Chondrocyte (in vitro differentiated cells): Measurements from ENCODE around the gene SHROOM1. TPM values are rescaled to one million over a fixed set of nuclear protein-coding genes. Genes with fewer than 3 reads are reported as not detected.

Experiments
- DNase-seq: peaks from one replicate; pipeline ENCODE4 v3.0.0; 2021; ENCODE audit warnings: mixed read lengths, low spot score
- H3K27ac Mint-ChIP-seq: one replicate; pipeline ENCODE4 v1.8.0; 2021; ENCODE audit warnings: mild to moderate bottlenecking, moderate library complexity, mixed read lengths; ENCODE audit not compliant: unreplicated experiment
- H3K27me3 Mint-ChIP-seq: 2 replicates; pipeline ENCODE4 v1.8.0; 2021; ENCODE audit warnings: low read depth, mixed read lengths
- H3K36me3 Mint-ChIP-seq: 2 replicates; pipeline ENCODE4 v1.8.0; 2021; ENCODE audit warnings: low read depth, mixed read lengths
- H3K4me1 Mint-ChIP-seq: 2 replicates; pipeline ENCODE4 v1.8.0; 2021; ENCODE audit warnings: low read depth, mild to moderate bottlenecking, mixed read lengths
- H3K4me3 Mint-ChIP-seq: one replicate; pipeline ENCODE4 v1.8.0; 2021; ENCODE audit warnings: mild to moderate bottlenecking, moderate library complexity, mixed read lengths; ENCODE audit not compliant: unreplicated experiment
- H3K9me3 Mint-ChIP-seq: 2 replicates; pipeline ENCODE4 v1.8.0; 2021; ENCODE audit warnings: low read depth, mixed read lengths
- CTCF ChIP-seq: fragments of 200-600 bp; sonication (generic); IDR thresholded peaks from 2 replicates; pipeline ENCODE4 v1.5.0; 2021; ENCODE audit warnings: antibody characterized with exemption, mild to moderate bottlenecking, moderate library complexity
- total RNA-seq: library from RNA; stranded (reverse); gene quantifications from 3 replicates; pipeline ENCODE4 v1.2.1, GENCODE V29; 2021

The SHROOM1 gene
- total RNA-seq, 1 donor from 2014 or later = 6.5 TPM

GRCh38 chr5:132873930-132874271 lies 43.5 kb upstream of the SHROOM1 start:
- no peak overlapping the region for H3K4me3 Mint-ChIP-seq
- H3K4me1 Mint-ChIP-seq = peaks cover 33% of the 10 kb centered on the region
- H3K27ac Mint-ChIP-seq = no peak overlapping the region
- H3K36me3 Mint-ChIP-seq = peaks cover 24% of the 10 kb centered on the region
- TF ChIP-seq CTCF = no peak
- H3K27me3 Mint-ChIP-seq = no peaks in the 10 kb centered on the region
- no peaks in the 10 kb centered on the region for H3K9me3 Mint-ChIP-seq
- no peak for DNase-seq

- TF ChIP-seq CTCF = no peak
- Mint-ChIP-seq H3K9me3 (no peaks in the 10 kb centered on the region), H3K4me3 (no peak within 1 kb of the TSS), H3K27ac (peak within 1 kb of the TSS; percentile 39), H3K36me3 (peaks cover 25% of the 10 kb centered on the region), H3K27me3 (no peaks in the 10 kb centered on the region), H3K4me1 (peaks cover 32% of the 10 kb centered on the region)
- no peak for DNase-seq
These were observed 42.9 kb upstream of the SHROOM1 start, which contains the start of gene LEAP2 for GRCh38 chr5:132873119-132873929. Gene LEAP2, plus strand, starts transcription at chr5:132873668. Its CDS starts 27 bp downstream, at chr5:132873695.

GRCh38 chr5:132872788-132873118 lies 42.3 kb upstream of the SHROOM1 start:
- no peak for DNase-seq
- no peak overlapping the region for H3K4me3 Mint-ChIP-seq
- peaks cover 20% of the 10 kb centered on the region for H3K36me3 Mint-ChIP-seq
- no peaks in the 10 kb centered on the region for H3K9me3 Mint-ChIP-seq
- H3K27ac Mint-ChIP-seq = peak overlapping the region; percentile 39
- H3K27me3 Mint-ChIP-seq = no peaks in the 10 kb centered on the region
- H3K4me1 Mint-ChIP-seq = peaks cover 31% of the 10 kb centered on the region
- TF ChIP-seq CTCF = no peak

GRCh38 chr5:132871459-132872284 lies 41.2 kb upstream of the SHROOM1 start:
- Mint-ChIP-seq H3K4me3 (no peak overlapping the region), H3K27me3 (no peaks in the 10 kb centered on the region), H3K27ac (peak overlapping the region; percentile 27), H3K9me3 (no peaks in the 10 kb centered on the region), H3K4me1 (peaks cover 31% of the 10 kb centered on the region), H3K36me3 (peaks cover 19% of the 10 kb centered on the region)
- TF ChIP-seq CTCF = no peak
- no peak for DNase-seq

- no peak overlapping the region for H3K27ac Mint-ChIP-seq
- peaks cover 19% of the 10 kb centered on the region for H3K36me3 Mint-ChIP-seq
- peaks cover 31% of the 10 kb centered on the region for H3K4me1 Mint-ChIP-seq
- H3K4me3 Mint-ChIP-seq = no peak overlapping the region
- no peak for DNase-seq
- H3K9me3 Mint-ChIP-seq = no peaks in the 10 kb centered on the region
- TF ChIP-seq CTCF = no peak
- no peaks in the 10 kb centered on the region for H3K27me3 Mint-ChIP-seq
These were observed 40.4 kb upstream of the SHROOM1 start for GRCh38 chr5:132870801-132871200.
